OCI-LY1 (cell line): ENCODE measurements around the gene CRKL.
"Not testable (repeated sequence)": the region's sequence is repeated elsewhere in the genome, so short reads cannot be mapped to it uniquely, and the experiment has no call there.

Experiments
- CTCF ChIP-seq: fragments of 200-600 bp; sonication (generic), shearing (Covaris generic); IDR thresholded peaks from 2 replicates; pipeline ENCODE4 v1.5.1; 2017; ENCODE audit warnings: mild to moderate bottlenecking, antibody characterized with exemption, low read length, moderate library complexity, mixed read lengths
- EZH2 ChIP-seq: fragments of 200-600 bp; sonication (generic), shearing (Covaris generic); IDR thresholded peaks from 2 replicates; pipeline ENCODE4 v1.8.0; 2017; ENCODE audit warnings: borderline replicate concordance, mixed run types, mild to moderate bottlenecking, antibody characterized with exemption, low read length, moderate library complexity, mixed read lengths

- TF ChIP-seq CTCF, EZH2: not testable (repeated sequence)
Measured at GRCh38 chr22:20972014-20972694, 54.9 kb downstream of the CRKL start.
